HPDE6-E6E7 (cell line): ENCODE data around the gene HIPK1.
A peak's percentile ranks its signal among the peaks of the same experiment; 100 is the strongest.

ENCODE experiments used
- DNase-seq: peaks from one replicate; pipeline ENCODE4 v3.0.0; 2011; ENCODE audit warnings: missing footprints; ENCODE audit errors: extremely low spot score

Gene HIPK1

GRCh38 chr1:113913887-113914664 lies 15.0 kb upstream of the HIPK1 start:
- DNase-seq: no peak

DNA sequence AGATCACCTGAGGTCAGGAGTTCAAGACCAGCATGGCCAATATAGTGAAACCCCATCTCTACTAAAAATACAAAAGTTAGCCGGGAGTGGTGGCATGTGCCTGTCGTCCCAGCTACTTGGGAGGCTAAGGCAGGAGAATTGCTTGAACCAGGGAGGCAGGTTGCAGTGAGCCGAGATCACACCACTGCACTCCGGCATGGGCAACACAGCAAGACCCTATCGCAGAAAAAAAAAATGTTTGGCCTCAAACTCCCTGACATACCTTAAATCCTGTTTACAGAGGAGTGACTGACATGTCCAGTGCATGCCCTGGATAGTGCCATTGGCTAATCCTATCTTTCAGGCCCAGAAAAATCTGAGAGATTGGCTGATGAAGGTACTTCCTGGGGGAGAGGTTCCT lies 12.2 kb upstream of the HIPK1 start:
- no peak for DNase-seq

- DNase-seq: peak; percentile 66
These were observed 11.6 kb upstream of the HIPK1 start for GRCh38 chr1:113917400-113918082.

GRCh38 chr1:113918243-113918642 lies 10.9 kb upstream of the HIPK1 start:
- DNase-seq: no peak

GRCh38 chr1:113922957-113923356 lies 6.2 kb upstream of the HIPK1 start:
- no peak for DNase-seq

GRCh38 chr1:113924473-113924872 lies 4.7 kb upstream of the HIPK1 start:
- DNase-seq: no peak

- DNase-seq: no peak
These were observed 765 bp upstream of the HIPK1 start for GRCh38 chr1:113928187-113928930.

DNA sequence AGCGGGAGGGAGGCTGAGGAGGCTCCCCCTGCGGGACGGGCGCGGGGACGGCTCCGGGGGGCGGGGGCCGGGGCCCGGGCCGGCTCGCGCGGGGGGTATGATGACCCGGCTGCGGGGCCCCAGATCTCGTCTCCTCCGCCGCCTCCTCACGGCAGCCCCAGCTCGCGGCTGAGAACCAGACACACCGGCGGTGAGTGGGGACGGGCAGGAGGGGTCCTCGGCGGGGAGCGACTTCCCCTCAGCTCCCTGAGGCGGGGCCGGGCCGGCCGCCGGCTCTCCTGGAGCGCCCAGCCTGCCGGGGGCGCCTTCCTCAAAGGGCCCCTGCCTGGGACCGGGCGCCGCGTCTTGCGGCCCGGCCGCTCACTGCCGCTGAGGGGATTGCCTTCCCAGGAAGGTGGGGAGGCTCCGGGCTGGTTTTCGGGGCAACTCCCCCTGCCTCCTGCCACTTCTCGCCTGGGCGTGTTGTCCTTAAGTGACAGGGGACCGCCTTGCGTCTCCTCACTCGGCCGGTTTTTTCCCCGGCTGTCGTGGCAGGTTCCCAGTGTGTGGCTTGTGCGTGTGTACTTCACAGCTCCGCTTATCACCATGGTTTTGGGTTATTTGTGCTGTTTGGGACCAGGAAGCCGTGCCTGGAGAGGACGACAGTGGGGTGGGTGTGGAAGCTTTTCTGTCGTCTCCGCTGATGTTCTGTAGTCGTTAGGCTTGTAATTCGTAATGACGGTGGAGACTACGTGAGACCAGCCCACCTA lies 800 bp downstream of the HIPK1 start:
- peak; percentile 41 for DNase-seq

GRCh38 chr1:113930499-113931161 lies 1.5 kb downstream of the HIPK1 start:
- DNase-seq: peak; percentile 36

DNA sequence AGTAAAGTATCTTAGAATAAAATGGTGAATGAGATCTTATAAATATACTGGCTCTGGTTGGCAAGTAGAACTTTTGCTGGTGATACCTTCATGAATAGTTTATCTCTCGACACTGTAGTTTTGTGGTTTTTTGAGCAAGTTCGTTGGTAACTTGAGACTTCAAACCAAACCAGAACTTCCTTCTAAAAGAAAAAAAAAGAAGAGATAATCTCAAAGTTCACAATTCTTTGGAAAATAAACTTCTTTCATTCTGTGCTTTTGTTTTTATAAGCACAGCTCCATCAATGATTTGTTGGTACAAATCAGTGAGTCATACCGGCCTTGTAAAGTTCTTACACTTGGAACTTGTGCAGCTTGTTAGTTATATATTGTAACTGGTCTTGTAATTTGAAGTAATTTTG lies 2.3 kb downstream of the HIPK1 start:
- DNase-seq: no peak

DNA sequence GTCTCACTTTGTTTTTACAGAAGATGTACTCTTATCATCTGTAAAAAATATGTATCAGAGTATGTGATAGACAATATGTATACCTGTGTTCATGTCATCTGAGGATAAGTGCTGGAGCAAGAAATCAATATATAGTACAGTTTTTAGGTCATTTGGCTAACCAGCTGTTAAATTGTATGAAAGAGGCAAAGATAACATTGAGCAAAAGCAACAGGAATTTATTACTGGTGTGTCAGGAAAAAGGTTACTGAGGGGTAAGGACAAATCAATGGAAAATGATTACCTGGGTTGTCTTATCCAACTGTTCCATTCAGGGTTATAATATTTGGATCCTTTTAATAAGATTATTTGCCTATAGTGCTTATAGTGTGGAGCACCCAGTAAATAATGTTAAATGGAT lies 4.9 kb downstream of the HIPK1 start:
- no peak for DNase-seq

- DNase-seq: no peak
These were observed 5.5 kb downstream of the HIPK1 start for GRCh38 chr1:113934511-113935055.

GRCh38 chr1:113935176-113935575 lies 6.1 kb downstream of the HIPK1 start:
- no peak for DNase-seq

- DNase-seq: no peak
These were observed 6.8 kb downstream of the HIPK1 start for GRCh38 chr1:113935970-113936369.

- DNase-seq: no peak
These were observed 8.0 kb downstream of the HIPK1 start for GRCh38 chr1:113937146-113937545.

GRCh38 chr1:113938192-113938591 lies 9.1 kb downstream of the HIPK1 start:
- DNase-seq: no peak

DNA sequence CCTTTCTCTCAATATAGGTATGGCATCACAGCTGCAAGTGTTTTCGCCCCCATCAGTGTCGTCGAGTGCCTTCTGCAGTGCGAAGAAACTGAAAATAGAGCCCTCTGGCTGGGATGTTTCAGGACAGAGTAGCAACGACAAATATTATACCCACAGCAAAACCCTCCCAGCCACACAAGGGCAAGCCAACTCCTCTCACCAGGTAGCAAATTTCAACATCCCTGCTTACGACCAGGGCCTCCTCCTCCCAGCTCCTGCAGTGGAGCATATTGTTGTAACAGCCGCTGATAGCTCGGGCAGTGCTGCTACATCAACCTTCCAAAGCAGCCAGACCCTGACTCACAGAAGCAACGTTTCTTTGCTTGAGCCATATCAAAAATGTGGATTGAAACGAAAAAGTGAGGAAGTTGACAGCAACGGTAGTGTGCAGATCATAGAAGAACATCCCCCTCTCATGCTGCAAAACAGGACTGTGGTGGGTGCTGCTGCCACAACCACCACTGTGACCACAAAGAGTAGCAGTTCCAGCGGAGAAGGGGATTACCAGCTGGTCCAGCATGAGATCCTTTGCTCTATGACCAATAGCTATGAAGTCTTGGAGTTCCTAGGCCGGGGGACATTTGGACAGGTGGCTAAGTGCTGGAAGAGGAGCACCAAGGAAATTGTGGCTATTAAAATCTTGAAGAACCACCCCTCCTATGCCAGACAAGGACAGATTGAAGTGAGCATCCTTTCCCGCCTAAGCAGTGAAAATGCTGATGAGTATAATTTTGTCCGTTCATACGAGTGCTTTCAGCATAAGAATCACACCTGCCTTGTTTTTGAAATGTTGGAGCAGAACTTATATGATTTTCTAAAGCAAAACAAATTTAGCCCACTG lies 11.5 kb downstream of the HIPK1 start:
- no peak for DNase-seq

GRCh38 chr1:113941245-113941559 lies 12.1 kb downstream of the HIPK1 start:
- no peak for DNase-seq

DNA sequence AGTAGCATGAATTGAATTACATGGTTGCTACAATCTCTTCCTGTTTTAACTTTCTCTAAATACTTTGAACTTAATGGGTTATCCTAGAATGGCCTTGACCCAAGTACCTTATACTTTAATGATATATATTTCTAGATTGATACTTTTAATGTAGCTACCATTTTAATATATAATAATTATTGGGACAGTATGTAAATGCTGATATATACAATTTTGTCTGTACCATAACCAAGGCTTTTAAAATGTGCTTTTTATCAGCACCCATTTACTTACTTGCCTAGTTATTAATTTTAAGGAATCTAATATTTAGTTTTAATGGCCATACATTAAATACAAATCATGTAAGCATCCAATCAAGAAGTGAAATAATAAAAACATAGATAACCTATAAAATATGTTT lies 13.4 kb downstream of the HIPK1 start:
- DNase-seq: no peak
